GM21447 (cell line): ENCODE measurements around the gene CPNE7.
"Not testable (repeated sequence)": the region's sequence is repeated elsewhere in the genome, so short reads cannot be mapped to it uniquely, and the experiment has no call there.

Experiments
- ATAC-seq: cut with Tn5 transposase; IDR thresholded peaks from one replicate; pipeline ENCODE4 v1.9.1; 2021; ENCODE audit not compliant: unreplicated experiment

Gene CPNE7

DNA sequence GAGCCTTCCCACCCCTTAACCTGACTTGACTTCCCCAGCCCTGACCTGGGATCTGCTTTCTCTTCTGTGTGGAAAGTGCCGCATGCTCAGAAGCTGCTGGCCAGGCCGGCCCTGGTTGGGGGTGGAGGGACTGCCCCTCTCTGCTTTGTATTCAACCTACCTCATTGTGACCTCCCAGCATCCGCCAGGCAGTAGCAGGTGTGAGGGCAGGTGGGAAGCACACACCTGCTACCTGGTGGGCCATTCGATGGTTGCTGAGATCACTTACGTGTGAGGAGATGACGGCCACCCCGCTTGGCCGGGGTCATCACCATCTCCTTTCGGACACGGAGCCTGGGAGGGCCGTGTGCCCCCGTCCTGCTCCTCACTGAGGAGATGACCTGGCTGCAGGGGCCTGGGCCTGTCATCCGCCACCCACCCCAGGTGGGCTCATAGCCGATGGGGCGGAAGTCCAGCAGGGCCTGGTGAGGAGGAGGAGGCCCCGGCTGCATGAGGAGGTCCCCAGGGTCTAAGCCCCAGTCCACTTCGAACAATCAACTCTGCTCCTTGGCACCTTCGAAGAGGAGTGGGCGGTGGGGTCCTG lies 7.1 kb downstream of the CPNE7 start:
- no peak for ATAC-seq

DNA sequence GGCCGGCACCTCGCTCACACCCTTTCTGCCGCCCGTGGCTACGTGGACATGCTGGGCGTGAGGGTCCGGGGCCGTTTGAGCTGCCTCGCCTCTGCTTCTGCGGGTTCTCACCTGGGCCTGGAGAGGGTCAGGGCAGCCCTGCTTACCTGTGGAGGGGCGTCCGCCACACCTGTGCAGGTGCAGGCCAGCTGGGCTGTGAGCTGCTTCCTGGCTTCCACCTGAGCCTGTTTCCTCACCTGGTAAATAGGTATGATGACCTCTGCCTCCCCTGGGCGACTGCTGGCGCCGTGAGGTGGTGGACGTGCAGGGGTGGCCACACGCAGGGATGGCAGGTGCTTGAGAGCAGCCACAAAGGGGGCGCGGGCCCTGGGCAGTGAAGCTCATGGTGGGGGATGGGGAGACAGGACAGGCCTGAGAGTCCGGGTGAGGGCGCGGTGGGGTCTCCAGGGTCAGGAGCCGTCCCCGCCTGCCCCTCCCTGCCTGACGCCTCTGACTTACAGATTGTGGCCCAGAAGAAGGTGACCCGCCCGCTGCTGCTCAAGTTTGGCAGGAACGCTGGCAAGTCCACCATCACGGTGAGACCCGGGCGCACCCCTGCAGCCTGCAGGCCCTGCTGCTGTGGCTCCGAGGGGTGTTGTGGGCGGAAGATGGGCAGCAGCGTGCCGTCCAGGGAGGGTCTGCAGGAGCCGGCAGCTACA lies 7.8 kb downstream of the CPNE7 start:
- ATAC-seq, result no peak

DNA sequence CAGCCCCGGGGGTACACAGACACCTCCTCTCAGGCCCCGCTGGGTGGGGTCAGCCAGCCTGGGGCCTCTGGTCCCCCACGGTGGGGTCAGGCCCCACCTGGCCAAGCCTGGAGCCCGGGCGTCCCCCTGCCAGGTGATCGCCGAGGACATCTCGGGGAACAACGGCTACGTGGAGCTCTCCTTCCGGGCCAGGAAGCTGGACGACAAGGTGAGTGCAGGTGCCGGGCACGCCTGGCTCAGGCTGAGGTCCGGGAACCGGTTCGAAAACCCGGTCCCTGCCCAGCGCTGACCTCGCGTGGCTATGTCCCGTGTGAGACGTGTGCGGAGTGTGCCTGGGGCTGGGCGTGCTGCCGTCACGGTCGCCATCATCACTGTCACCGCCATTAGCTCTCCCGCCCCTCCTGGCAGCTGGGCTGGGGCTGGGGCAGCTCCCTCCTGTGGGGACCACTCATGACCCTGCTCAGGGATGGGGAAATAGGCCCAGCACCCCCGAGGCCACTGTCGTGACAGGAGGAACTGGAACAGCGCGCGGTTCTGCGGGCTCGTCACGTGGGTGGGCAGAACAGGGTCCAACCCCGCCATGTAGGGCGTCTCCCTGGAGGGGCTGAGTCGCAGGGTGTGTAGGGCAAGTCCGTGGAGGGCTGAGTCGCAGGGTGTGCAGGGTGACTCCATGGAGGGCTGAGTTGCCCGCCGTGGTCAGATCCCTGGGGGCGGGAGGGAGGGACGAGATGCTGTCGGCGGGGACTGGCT lies 8.5 kb downstream of the CPNE7 start:
- ATAC-seq, result no peak

DNA sequence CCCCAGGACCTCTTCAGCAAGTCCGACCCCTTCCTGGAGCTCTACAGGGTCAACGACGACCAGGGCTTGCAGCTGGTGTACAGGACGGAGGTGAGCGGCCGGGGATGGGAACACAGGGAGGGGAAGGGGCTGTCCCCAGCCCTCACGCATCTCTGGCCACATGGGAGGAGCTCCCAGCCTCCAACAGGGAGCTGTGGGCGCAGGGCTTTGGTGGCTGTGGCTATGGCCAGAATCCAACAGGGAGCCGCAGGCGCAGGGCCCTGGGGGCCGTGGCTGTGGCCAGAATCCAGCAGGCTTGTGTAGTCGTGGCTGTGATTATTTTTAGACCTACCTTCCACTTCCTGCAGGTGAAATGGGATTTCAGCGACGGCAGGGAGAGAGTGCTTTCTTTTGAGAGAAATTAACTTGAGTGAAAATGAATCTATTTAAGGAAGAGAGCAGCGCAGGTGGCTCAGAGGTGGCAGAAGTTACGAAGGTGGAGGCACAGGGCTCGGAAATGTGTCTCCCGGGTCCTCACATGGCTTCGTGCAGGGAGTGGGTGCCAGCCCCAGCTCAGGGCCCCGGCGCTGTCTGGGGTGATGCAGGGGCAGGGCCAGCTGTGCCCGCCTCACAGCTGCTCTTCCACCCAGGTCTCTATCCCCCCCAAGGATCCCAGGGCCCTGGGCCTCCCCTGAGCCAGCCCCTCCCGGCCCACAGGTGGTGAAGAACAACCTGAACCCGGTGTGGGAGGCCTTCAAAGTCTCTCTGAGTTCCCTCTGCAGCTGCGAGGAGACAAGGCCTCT lies 9.4 kb downstream of the CPNE7 start:
- ATAC-seq, result no peak

DNA sequence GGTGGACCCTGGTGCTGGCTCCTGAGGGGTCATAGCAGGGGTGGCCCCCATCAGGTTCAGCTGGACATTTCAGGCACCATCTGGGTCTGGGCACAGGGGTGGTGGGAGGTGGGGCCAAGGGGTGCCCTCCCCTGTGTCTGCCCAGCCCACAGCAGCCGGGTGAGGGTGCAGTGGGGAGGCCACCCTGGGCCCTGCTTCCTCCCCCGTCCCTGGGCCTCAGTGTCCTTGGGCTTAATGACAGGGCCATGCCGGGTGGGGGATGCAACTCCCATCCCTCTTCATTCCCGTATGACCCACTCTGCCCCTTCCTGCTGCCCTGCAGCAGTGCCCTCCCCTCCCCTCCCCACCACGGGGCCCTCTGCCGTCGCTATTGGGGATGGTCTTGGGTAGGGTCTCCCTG lies 10.7 kb downstream of the CPNE7 start:
- ATAC-seq, result no peak

DNA sequence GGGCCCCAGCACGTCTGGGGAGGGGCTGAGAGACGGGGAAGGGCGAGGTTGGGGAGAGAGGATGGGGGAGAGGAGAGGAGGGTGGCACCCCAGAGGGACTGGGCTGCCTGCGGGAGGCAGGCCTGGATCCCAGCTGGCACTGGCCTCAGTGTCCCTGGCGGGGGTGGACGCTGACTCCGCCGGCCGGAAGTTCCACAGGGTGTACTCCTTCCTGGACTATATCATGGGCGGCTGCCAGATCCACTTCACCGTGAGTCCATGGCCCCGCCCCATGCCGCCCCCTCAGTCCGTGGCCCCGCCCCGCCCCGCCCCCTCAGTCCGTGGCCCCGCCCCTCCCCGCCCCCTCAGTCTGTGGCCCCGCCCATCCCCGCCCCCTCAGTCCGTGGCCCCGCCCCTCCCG lies 11.3 kb downstream of the CPNE7 start:
- no peak for ATAC-seq

DNA sequence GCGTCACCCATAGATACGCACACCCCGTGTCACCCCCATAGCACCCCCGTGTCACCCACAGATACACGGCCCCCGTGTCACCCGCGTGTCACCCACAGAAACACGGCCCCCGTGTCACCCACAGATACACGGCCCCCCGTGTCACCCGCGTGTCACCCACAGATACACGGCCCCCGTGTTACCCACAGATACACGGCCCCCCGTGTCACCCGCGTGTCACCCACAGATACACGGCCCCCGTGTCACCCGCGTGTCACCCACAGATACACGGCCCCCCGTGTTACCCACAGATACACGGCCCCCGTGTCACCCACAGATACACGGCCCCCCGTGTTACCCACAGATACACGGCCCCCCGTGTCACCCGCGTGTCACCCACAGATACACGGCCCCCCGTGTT lies 12.1 kb downstream of the CPNE7 start:
- ATAC-seq, result not testable (repeated sequence)

DNA sequence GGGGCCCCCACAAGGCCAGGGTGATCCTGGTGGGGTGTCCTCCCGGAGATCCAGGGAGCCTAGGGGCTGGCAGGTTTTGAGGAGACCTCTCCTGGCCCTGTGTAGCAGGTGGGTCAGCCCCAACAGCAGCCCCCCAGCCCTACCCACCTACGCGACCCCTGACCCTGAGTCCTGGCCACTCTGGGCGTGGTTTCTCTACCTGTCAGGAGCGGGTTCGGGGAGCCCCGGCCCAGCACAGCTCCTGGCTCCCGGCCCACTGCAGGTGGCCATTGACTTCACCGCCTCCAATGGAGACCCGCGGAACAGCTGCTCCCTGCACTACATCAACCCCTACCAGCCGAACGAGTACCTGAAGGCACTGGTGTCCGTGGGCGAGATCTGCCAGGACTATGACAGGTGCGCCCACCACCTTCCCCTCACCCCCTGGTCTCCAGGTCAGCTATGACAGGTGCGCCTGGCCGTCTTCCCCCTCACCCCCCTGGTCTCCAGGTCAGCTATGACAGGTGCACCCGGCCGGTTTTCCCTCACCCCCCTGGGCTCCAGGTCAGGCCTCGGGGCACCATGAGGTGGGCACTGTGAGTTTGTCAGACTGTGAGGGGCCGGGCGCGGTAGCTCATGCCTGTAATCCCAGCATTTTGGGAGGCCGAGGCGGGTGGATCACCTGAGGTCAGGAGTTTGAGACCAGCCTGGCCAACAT lies 13.0 kb downstream of the CPNE7 start:
- no peak for ATAC-seq

DNA sequence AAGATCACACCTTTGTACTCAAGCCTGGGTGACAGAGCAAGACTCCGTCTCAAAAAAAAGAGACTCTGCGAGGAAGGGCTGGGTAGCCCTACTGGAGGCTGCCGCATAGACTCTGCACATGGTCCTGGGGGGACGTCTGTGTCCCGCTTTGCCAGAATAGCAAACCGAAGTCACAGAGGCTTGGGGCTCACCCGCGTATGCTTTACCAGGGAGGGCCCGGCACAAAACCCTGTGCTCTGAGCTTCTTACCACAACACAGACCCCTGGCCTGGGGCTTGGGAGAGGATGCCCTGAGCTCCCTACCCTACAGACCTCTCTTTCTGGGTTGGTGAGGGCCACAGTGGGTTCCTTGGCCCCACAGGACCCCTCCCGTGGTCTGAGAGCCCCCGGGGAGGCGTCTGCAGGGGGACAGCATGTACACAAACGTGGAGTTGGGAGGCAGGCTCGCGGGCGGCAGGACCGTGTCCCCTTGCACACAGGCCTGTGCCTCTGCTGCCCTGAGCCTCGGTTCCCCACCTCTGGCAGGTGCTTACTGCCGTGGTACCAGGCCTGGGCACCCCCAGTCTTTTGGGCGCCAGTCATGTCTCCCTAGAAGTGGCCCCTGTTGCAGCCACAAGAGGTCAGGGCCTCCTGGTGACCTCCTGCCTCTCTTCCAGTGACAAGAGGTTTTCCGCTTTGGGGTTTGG lies 13.8 kb downstream of the CPNE7 start:
- ATAC-seq, result no peak

DNA sequence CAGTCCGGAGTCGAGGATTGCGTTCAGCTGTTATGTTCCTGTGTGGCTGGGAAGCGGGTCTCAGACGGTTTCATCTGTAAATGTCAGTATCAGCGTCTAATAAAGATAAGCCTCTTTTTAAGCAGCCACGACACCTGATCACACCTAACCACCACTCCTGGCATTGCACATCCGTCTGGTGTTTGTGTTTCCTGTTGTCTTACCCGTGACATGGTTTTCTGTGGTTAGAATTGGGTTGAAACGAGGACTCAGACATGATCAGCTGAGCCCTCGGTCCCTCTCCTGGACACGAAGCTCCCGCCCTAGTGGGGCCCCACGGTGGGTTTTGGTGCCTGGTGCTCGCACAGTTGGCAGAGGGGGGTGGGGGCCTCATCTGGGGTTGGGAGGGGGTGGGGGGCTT lies 18.3 kb downstream of the CPNE7 start:
- no peak for ATAC-seq

DNA sequence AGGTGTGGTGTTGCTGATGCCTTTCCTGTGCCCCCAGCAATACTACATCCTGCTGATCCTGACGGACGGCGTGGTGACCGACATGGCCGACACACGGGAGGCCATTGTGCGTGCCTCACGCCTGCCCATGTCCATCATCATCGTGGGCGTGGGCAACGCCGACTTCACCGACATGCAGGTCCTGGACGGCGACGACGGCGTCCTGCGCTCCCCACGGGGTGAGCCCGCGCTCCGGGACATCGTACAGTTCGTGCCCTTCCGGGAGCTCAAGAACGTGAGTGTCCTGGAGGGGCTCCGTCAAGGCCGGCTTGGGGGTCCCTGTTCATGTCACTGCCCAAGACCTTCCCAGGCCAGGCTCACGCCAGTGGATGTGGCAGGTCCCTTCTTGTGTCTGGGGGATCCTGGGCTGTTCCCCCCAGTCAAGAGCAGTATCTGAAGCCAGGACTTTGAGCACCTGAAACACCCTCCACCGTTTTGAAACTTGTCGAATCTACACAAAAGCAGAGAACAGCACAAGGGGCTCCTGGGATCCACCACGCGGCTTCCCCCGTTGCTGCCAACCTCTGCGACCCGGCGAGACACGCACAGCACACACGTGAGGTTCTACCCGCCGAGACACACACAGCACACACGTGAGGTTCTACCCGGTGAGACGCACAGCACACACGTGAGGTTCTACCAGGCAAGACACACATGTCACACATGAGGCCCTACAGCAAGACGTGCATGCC lies 19.9 kb downstream of the CPNE7 start:
- ATAC-seq, result no peak

DNA sequence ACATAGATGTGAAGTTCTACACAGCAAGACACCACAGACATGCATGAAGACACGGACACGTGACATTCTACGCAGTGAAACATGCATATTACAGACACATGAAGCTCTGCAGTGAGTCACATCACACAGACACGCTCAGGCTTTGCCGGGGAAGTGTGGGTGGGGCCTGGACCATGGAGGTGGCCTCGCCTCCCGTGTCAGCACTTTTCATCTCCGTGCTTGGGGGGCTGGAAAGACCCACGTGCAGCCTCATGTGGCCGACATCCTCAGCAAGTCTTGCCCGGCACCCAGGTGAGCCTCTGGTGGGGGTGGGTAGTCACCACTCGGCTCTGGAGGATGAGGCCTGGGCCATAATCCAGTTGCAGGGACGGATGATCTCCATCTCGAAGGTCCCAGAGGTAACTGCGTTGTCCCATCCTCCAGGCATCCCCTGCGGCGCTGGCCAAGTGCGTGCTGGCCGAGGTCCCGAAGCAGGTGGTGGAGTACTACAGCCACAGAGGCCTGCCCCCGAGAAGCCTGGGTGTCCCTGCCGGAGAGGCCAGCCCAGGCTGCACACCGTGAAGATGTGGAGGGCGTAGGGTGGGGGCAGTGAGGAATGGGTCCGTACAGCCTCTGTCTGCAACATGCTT lies 20.6 kb downstream of the CPNE7 start:
- ATAC-seq, result no peak

DNA sequence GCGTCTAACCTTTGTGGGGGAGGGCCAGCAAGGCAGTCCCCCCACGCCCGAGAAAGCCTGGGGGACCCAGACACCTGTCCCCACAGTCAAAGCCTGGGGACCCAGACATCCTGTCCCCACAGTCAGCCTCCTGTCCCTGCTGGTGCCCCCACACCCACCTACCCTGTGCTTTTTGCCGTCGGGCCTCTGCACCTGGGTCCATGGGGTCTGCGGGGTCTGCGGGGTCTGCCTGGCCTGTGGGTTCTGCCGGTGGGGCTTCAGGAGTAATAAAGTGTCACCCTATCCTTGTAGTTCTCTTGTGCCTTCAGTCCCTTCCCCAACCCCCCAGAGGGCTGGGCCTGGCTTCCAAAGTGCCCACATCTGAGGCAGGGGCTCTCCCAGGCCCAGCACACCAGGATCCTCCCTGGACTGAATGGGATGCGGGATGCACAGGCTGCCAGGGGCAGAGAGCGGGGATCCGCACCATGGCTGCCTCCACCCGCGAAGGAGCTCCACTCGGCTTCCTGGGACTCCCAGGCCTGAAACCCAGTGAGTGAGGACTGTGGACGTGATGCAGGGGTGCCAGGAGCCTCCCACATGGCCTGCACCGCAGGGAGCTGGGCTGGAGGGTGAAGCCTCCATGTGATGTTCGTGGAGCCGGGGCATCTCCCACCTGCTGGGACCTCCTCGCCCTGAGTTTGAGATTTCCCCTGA lies 21.5 kb downstream of the CPNE7 start:
- ATAC-seq, result no peak

DNA sequence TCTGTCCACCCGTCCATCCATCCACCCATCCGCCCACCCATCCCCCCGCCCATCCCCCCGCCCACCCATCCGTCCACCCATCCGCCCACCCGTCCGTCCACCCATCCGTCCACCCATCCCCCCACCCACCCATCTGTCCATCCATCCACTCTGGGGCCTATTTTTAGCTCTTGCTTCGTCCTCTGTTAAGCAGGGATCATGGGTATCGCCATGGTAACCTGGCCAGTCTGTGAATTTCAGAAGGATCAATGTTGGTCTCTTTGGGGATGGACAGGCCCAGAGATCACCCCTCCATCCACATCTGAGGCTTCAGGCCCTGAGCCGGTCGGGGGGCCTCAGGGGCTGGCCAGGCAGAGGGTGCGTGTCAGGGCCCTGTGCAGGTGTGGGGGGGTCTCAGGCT lies 22.6 kb downstream of the CPNE7 start:
- ATAC-seq, result no peak

DNA sequence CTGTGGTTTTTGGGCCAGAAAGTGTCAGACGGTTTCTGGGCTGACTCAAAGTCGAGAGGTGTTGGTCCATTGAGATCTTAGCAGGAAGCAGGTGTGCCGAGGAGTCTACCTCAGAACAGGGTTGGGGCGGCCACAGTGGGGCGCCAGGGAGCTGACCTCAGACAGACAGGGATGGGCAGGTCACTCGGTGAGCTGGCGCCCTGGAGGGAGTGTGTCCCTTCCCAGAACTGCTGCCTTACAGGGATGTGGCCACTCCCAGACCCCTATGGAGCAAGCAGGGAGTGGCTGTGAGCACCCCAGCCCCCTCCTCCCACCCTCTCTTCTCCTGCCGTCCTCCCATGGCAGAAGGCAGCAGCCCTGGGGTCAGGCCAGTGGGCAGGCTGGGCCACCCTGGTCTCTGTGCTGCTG lies 23.9 kb downstream of the CPNE7 start:
- no peak for ATAC-seq

DNA sequence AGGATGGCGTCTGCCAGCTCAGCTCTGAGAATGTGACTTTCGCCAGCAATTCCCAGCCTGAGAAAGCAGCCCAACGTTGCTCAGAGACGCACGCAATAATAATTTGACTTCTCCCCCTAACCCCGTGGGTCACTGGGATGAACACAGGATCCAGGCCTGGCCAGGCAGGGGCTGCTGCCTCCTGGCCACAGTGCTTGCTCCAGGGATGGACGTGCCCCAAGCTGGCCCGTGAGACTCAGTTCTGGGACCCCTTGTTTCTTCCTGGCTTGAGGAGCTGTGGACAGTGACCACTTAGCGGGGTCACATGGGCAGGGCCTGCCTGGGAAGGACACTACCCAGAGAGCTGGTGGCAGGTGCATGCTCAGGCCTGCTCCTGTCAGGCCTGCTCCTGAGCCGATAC lies 24.3 kb downstream of the CPNE7 start:
- ATAC-seq, result no peak

DNA sequence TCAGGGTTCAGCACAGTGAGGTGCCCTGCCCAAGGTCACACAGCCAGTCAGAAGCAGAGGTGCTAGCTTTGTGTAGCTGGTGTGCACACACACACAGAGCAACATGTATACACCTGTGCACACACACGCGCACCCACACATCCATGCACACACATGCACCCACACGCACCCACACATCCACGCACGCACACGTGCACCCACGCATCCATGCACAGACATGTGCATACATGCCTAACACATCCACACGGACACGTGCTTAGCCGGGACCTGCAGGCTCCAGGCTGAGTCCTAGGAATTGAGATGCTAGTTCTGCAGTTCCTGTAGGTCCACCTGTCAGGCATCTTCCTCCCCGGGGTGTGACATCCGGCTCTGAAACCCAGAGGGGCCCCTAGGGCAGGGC lies 24.9 kb downstream of the CPNE7 start:
- ATAC-seq, result no peak

DNA sequence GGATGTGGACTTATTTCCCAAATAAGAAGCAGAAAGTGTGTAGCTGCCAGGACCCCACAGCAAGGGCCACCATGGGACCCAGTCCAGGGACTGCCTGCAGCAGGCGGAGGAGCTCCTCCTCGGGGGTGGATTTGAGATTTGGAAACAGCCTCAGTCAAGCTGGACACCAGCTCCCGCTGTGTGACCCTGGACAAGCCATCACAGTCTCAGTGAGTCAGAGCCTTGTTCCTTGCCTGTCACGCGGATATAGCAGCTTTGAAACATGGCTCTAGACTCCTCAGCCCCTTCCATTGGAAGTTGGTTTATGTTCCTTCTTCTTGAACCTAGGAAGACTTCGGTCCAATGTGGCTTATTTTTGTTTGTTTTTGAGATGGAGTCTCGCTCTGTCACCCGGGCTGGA lies 25.4 kb downstream of the CPNE7 start:
- no peak for ATAC-seq

DNA sequence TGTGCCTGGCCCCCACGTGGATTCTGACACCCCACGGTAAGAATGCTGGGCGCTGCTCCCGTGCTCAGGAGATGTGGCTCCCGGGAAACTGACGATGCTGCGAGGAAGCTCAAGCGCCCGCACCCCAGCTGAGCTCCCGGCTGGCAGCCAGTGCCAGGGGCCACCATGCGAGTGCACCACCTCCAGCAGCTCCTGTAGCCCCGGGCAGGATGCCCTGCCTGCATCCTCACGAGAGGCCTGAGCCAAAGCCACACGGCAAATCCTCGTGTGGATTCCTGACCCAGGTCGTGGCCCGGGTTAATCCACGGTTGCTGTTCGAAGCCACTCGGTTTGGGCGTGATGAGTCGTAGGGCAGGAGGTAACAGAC lies 26.3 kb downstream of the CPNE7 start:
- no peak for ATAC-seq
